Suppressor macrophage treated with lipopolysaccharide for 4 hours (primary cell): ENCODE results near the gene SHC4.
A peak's percentile ranks its signal among the peaks of the same experiment; 100 is the strongest.

Experiments used
- DNase-seq: peaks from one replicate; pipeline ENCODE4 v3.0.0-alpha.2; 2020

The SHC4 gene

DNA sequence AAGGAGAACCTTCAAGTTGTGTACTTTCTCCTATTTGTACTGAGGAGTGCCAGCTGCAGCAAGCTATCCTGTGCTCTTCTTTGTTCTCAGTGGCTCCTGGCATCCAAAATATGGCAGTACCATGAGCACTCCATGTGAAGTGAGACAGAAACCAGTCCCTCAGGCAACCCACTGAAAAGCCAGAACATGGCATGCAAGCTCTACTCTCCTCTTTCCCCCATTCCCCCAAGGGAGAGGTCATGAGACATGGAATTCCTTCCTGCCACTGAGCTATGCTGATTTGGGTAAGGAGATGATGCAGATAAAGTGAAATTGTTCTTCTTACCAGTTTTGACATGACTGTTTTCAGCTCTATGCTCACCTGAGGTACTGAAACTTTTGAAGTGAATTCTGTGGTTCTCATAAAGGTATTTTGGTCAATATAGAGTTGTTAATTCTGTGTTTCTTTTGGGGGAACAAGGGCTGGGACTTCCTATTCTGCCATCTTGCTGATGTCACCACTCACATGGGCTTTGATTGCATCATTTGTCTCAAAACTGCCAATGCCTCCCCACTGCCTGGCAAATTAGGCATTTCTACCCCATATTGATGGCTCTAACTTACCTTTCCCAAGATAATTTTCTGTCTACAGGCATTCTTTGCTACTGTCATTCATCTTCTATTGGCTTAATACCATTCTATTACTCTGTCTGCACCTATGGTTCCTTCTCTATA is 130.0 kb downstream of the SHC4 start:
- no peak for DNase-seq

DNA sequence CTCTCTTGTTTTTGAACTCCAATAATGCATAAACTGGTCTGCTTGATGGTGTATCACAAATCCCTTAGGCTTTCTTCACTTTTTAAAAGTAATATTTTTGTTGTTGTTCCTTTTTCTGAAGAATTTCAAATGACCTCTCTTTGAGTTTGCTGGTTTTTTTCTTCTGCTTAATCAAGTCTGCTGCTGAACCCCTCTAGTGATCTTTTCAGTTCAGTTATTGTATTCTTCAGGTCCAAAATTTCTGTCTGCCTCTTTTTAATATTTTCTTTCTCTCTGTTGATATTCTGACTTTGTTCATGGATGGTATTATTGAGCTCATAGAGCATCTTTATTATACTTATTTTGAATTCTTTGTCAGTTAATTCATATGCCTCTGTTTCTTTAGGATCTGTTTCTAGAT is 131.1 kb downstream of the SHC4 start:
- no peak for DNase-seq

DNA sequence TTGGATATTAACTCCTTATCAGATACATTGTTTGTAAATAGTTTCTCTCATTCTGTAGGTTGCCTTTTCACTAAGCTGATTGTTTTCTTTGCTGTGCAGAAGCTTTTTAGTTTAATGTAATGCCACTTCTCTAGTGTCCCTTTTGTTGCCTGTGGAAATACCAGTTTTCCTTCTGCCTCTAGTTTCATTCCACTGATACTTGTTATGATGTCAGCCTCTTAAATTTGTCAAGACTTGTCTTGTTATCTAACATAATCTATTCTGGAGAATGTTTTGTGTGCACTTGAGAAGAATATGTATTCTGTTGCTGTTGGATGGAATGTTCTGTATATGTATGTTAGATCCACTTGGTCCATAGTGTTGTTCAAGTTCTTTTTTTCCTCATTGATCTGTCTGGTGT is 134.8 kb downstream of the SHC4 start:
- no peak for DNase-seq

DNA sequence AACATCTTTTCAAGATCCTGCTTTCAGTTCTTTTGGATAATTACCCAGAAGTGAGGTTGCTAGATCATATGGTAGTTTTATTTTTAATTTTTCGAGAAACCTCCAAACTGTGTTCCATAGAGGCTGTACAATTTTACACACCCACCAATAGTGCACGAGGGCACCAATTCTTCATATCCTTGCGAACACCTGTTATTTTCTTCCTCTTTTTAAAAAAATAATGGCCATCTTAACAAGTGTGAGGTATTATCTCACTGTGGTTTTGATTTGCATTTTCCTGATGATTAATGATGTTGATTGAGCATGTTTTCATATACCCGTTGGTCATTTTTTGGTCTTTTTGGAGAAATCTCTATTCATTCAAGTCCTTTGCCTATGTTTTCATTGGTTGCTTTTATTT is 135.2 kb downstream of the SHC4 start:
- no peak for DNase-seq

DNA sequence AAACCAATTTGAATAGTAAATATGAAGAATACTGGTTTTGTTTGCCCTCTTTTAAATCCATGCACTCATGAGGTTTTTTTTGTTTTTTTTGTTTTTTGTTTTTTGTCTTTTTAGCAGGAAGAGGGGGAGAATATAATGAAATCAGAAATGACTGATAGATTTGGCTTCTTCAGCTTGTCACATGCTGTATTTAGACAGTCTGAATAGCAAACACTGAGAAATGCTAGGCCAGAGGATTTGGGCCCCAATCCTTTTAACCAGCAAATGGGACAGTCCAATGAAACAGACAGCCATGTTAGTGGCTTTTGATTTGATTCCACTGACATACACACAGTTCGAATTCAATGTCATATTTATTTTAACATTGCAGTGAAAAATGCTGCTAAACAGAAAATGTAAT is 138.6 kb downstream of the SHC4 start:
- no peak for DNase-seq

- no peak for DNase-seq
These were observed 140.0 kb downstream of the SHC4 start for GRCh38 chr15:48823706-48824105.

DNA sequence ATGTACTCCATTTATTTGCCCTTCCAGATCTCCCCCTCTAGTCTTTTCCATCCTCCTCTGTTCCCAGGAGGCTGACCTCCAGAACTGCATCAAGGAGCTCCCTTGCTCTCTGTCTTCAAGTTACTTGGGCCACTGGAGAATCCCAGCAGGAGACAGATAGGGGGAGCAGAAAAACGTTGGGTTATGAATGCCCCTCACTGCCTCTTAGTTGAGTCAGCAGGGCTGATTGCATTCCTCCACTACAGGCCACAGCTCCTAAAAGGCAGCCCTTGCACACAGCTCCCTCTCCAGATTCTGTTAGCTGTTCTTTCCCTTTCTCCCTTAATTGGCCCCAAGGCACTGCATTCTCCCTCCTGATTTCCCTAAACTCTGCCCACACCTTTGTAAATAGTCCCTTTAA is 140.5 kb downstream of the SHC4 start:
- no peak for DNase-seq

DNA sequence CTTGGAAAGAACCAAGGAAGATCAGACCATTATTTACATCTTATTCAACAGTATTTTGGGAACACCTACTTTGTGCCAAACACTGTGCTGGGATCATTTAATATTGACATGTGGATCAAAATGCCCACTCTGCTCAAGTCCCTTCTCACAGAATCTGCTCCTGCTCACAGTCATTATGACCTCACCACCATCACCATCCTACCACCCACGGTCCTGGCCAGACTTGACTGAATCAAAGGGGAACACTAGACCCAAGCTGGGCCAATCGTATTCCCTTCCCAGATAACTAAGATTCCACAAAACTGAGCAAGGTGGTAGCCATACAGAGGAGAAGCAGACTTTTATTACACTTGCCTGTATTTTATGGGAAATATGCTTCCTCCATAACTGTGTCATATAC is 149.4 kb downstream of the SHC4 start:
- DNase-seq: peak; percentile 51

DNA sequence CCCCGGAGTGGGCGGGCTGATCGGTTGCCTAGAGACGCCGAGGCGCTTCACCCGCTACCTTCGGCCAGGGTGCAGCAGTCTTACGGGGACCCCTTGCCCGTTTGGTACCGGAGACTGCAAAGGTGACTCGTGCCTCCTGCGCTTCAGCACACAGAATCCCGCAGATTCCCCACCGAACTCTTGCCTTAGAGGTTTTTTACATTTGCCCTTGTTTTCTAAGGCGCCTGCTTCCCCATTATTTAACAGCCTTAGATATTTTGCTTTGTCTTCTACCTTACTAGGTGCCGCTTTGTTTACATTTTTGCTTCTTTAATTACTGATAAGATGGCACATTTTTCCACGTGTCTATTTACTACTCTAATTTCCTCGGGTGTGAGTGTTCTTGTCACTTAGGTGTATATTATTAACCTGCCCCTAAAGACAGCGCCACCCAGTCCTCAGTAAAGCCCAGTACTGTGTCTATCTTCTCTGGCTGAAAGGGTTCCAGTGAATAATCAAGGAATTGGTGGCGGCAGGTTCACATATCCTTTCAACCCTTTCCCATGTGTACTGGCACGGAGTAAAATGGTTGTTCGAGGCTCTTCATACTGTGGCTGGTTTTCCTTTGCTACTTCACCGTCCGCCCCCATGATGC is 152.3 kb downstream of the SHC4 start:
- no peak for DNase-seq

GRCh38 chr15:48810414-48811324 is 153.1 kb downstream of the SHC4 start, which contains the start of gene CEP152:
Gene CEP152 (minus strand): TSS chr15:48811069. CDS start chr15:48805649, 5,420 bp downstream.
- DNase-seq: peak; percentile 99

DNA sequence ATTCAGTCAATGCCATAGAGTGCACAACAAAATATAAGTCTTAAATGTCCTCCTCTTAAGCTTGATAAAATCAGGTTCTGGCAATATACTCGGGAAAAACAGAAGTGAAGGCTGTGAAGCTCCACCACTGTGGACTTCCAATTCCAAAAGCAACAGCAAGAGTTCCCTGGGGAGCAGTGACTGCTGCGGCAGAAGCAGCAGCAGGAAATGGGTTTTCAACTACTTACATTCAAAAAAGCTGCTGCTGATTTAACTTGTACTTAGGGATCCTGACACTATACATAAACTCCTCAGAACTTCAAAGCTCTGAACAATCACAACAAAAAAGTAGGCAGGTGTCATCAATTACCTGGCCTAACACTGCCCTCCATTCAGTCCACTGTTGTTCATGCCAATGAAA is 157.6 kb downstream of the SHC4 start:
- DNase-seq: no peak

GRCh38 chr15:48805591-48805990 is 158.1 kb downstream of the SHC4 start:
- no peak for DNase-seq

DNA sequence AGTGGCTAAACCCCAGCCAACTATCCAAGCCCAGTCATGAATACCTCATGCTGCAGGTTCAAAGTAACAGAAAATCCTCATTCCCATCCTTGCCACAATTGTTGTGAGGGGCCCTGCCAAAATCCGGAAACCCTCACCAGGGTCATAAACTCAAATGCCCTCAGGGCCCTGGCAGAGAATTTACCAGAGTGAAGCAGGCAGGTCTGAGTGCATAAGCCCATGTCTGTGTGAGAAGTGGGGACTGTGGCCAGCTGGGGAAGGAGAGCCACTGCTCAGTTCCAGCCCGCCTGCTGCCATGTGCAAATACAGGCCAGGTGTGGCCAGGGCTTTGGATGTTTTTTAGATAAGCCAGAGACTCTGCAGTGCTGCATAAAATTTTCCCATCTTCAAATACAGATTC is 159.8 kb downstream of the SHC4 start:
- no peak for DNase-seq

GRCh38 chr15:48802867-48803266 is 160.9 kb downstream of the SHC4 start:
- DNase-seq: peak; percentile 21

DNA sequence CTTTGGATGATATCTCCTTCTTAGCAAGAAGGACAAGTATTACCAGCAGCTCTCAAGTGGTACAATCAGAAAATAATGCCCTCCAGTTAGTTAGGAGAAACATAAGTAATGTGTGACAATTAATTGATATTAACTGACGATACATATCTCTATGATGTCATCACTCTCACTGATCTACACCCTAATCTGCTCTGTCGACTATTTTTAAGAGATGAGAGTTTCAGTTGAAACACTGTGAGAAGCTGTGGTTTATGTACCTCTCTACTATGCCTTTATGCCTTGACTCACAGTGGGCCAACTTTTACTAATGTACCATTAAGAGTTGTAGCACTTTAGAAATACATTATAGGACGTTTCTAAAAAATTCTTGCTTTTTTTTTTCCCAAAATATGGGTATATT is 161.5 kb downstream of the SHC4 start:
- no peak for DNase-seq

GRCh38 chr15:48800811-48801455 is 162.8 kb downstream of the SHC4 start:
- DNase-seq: peak; percentile 62

DNA sequence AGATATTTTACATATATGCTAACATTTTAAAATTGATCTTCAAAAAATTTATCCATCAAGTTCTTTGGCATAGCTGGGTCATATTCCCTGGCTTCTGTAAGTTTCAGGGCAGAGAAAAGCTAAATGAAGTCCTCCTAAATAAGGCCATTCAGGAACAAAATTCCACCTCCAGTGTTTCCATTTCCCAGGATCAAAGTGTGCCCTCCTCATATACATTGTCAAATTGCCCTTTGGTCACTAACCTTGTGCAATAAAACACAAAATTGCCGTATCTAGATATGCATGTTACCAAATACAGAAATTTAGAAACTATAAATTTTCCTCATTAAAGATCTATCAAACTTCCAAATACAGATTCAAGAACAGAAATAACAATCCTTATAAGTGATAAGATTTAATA is 163.5 kb downstream of the SHC4 start:
- no peak for DNase-seq

DNA sequence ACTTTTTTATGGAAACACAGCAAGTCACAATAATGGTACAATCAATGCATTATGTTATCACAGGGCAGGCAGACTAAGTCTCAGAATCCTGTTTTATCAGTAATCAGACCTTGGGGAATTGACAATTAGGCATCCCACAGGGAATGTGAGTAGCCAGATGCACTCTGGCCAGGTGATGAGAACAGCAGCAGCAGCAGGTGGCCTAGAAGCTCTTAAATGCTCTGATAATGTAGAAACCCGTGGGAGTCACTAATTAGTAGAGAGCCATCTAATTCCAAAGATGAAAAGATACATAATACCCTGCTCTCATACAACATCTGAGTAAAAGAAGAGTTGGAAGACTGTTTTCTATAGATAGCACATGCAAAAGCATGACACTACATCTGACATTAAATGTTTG is 165.4 kb downstream of the SHC4 start:
- no peak for DNase-seq

DNA sequence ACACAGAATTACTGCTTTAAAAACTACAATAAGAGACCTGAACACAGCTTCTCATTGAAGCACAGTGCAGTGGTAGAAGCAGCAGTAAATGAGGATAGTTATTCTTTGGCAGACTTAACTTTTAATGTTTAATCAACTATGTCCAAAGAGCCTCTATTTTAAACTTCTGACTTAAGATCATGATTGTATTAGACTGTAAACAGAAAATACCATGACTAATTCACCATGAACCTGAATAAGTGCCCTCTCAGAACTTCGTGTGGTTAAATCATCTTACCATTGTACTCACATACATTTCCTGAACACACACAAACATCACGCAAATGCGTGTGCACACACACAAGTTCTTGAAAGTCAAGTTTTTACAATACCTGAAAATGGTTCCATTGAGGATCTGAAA is 166.8 kb downstream of the SHC4 start:
- no peak for DNase-seq

GRCh38 chr15:48796521-48796920 is 167.2 kb downstream of the SHC4 start:
- no peak for DNase-seq

GRCh38 chr15:48795901-48796300 is 167.8 kb downstream of the SHC4 start:
- no peak for DNase-seq

DNA sequence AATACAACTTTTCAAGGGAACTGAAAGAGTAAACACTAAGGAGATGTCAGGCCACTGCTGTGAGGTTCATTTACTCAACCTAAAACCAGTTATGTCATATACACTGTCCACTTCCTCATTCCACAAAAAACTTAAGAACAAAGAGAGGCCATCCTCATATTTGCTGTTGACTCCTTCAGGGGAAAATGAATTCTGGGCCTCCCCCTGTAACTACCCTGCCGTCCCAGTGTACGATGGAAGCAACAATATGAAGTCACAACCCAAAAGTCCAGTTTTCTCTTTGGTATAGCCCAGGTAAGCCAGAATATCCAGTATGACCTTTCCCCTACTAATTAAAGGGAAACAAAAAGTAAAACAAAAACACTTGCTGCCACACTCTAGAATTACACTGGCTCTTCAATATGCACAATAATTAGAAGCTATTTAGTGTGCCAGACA is 169.0 kb downstream of the SHC4 start:
- DNase-seq: peak; percentile 77

GRCh38 chr15:48792408-48792807 is 171.3 kb downstream of the SHC4 start:
- DNase-seq: no peak
